GM21737 (cell line): ENCODE data around the gene ABHD17B.
A peak's percentile ranks its signal among the peaks of the same experiment; 100 is the strongest.
"Not testable (repeated sequence)": the region's sequence is repeated elsewhere in the genome, so short reads cannot be mapped to it uniquely, and the experiment has no call there.

Source experiments
- ATAC-seq: cut with Tn5 transposase; IDR thresholded peaks from one replicate; pipeline ENCODE4 v1.9.1; 2021; ENCODE audit warnings: mild to moderate bottlenecking, moderate library complexity; ENCODE audit not compliant: unreplicated experiment

Gene ABHD17B

DNA sequence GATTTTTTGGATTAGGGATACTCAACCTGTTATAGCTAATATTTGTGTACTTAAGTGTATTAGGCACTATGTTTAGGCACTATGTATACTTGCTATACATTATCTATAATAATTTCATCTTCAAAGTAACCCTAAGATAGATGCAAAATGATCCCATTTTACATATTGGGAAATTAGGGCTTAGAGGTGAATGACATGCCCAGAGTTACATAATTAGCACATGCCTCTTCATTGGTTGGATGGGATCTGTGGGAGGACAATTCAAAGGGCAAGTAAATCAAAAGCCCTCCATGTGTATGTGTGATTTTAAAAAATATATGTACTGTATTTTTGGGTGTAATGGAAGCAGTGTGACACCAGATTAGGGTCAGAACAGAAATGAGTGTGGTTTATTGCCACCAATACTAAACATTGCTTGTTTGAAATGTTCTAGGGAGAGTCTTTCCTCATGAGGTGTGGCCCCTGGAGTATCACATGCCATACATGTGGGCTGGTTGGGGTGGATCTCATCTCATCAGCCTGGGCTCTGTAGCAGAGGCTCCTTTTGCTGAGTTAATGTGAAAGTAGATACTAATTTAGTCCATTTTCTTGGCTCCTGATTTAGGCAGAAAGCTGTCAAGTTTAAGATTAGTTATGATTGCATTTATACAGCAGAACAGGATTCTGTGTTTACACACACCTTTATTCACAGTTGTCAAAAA is 6.0 kb upstream of the ABHD17B start:
- ATAC-seq, result no peak

DNA sequence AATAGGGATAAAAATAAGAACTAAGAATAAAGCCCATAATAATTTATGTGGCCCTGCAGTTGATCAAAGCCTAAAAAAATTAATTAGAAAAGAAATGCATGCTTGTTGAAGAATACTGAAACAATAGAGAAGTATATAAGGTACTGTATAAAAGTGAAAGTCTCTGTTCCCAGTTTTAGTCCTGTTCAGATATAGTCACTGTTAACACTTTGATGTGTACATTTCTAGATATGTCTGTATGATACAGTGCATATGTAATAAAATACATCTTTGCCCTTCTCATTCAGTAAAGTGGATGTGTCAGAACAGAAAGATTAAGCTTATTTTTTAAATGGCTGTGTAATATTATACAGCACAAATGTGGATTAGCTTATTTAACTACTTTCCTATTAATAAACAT is 4.5 kb upstream of the ABHD17B start:
- ATAC-seq, result no peak

GRCh38 chr9:71911908-71912335 is 929 bp upstream of the ABHD17B start:
- ATAC-seq, result no peak

DNA sequence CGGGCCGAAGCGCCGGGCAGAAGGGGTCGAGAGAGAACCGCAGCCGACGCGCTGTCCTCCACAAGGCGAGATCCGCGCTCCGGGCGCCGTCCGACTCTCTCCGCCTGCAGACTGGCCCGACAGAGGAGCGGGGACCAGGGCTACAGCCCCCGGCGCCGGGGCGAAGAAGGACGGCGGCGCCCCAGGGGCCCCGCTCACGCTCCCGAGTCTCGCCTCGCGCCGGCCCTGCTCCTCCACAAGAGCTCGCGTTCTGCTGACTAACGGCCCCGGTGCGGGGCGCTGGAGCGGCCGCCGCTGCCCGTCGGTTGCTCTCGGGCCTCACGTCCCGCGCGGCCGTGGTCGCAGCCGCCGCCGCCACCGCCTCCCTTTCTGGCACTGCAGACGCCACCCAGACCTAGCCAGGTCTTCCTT is 338 bp downstream of the ABHD17B start:
- ATAC-seq, result peak; percentile 11

- peak; percentile 22 for ATAC-seq
Observed at GRCh38 chr9:71909887-71910649, 925 bp downstream of the ABHD17B start.

DNA sequence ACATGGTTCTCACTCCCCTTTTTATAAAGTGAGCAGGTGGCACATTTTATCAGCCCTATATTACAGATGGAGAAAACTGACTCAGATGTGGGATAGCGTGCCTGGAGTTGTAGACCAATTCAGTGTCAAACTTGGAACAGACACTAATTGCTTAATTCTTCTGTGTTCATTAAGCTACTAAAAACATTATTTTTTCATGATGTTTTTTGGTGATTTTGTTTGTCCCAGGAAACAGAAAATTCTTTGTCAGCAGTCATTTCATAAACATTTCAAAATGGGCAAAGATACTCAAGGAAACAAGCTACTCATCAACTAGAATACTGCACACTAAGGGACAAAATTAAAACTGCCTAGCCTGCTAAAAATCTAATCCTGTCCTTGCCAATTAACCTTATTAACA is 2.2 kb downstream of the ABHD17B start:
- ATAC-seq, result no peak

DNA sequence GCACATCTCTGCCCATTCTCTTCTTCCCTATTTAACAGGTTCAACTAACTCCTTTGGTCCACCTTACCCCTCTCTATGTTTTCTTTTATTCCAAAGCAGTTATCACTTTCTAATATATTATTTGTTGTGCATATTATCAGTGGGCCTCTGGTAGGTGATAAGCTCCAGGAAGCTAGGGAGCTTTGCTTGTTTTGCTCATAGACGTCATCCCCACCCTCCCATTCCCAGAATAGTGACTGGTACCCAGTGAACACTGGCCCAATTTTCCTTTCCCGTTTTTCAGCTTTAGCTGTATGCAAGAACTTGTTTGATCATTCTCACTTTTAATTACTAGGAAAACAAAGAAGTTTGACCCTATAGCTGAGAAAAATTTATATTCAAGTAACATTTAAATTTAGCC is 6.9 kb downstream of the ABHD17B start:
- no peak for ATAC-seq

DNA sequence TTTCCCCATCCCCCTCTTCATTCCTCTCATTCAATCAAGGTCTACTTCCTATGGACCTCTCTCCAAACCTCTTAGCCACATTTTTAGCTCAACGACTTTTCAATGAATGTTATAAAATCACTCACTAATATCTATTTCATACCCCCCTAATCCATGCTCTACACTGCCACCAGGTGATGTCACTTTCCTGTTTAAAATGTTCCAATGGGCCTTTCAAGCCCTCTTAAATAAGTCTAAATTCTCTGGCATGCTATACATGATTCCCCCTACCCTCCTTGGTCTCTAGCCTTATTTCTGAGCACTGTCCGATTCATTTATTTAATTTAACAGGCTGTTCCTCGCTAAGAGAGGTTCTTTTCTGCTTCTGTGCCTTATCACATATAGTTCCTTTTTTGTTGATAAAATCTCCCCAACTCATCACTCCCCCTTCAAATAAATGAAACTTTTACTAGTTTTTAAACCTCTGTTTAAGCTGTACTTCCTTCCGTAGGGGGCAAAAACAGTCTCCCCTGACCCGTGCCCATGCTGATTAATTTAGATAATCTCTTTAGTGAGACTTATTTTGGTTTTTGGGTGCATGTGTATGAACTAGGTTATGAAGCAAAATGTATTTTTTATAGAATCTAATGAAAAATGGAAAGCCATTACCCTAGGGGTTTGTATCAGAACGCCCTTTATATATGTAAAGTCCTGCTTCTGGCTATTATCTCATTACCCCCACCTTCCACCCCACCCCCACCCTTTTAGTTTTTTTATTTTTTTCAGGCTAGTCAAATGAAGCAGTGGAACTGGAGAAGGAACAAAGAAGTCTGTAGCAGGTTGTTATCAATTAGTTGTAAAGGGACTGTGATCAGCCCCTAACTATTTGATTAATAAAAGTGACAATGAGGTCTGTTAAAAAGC is 9.0 kb downstream of the ABHD17B start:
- ATAC-seq, result no peak

- not testable (repeated sequence) for ATAC-seq
Observed at GRCh38 chr9:71898756-71899155, 12.2 kb downstream of the ABHD17B start.

GRCh38 chr9:71897577-71897976 is 13.4 kb downstream of the ABHD17B start:
- ATAC-seq, result peak; percentile 53

DNA sequence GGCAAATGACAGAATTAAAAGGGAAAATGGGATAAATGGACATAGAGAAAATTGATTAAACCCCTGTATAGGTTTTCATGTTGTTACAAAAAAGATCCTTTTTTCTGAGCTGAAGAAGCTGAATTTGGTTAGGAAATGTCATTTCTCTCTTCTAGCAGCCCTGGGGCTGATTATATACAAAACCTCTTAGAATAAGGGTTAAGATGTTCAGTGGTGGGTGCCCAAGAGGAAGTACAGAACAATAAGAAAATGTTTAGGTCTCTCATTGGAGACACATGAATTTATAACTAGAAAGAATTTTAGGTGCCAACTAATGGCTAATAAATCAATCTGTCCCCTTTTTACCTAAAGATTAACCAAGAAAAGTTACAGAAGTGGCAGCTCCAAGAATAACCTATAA is 14.2 kb downstream of the ABHD17B start:
- no peak for ATAC-seq

DNA sequence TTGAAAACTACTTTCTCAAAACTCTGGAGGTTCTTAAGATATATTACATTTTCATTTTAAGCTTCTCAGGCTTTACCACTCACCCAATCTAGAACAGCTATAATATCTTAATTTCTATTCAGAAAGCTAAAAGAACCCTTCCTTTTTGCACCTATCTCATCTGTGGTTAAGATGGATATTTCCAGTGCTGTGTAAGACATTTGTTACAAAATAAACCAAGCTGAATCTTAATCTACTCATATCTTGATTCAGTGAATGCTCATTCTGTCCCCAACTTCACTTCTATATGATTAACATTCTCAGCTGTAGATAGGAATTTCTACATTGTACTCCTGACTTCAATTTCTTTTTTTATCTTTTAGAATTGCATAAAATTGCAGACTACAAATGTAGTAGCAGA is 15.0 kb downstream of the ABHD17B start:
- ATAC-seq, result no peak

DNA sequence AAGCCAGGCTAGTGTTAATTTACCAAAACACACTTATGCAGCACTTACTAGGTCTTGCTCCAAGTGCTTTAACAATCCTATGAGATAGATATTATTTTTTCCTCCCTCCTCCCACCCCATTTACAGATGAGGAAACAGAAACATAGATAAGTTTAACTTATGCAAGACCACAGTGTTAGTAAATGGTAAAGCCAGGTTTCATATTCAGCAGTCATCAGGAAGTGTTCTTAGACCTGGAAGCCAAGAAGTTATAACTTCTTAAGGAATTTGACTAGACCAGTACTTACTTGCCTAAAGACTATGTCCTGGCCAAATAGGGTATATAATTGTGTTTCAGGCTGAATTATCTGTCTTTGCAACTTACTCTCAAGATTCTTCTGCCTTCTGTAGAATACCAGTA is 15.9 kb downstream of the ABHD17B start:
- ATAC-seq, result peak; percentile 40

- no peak for ATAC-seq
Observed at GRCh38 chr9:71891557-71892189, 19.3 kb downstream of the ABHD17B start.

DNA sequence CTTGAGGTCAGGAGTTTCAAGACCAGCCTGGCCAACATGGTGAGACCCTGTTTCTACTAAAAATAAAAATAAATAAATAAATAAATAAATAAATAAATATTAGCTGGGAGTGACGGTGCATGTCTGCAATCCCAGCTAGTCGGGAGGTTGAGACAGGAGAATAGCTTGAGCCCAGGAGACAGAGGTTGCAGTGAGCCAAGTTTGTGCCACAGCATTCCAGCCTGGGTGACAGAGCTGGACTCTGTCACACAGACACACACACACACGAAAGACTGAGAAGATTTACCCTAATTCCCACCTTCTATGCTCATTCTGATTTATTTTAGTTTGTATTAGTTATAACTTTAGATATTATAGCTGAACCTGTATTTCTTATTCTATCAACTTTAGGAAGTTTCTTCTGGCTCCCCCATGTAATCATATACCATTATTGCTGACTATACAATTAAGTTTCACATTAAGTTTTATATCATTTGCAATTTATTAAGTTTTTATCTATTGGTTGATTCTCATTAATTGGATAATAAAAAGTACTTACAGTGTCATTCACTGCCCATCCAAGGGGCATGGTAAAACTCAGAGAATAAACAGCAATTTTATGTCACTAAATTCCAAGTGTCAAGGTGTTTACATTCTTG is 20.8 kb downstream of the ABHD17B start:
- no peak for ATAC-seq

GRCh38 chr9:71887362-71887761 is 23.6 kb downstream of the ABHD17B start:
- ATAC-seq, result no peak

DNA sequence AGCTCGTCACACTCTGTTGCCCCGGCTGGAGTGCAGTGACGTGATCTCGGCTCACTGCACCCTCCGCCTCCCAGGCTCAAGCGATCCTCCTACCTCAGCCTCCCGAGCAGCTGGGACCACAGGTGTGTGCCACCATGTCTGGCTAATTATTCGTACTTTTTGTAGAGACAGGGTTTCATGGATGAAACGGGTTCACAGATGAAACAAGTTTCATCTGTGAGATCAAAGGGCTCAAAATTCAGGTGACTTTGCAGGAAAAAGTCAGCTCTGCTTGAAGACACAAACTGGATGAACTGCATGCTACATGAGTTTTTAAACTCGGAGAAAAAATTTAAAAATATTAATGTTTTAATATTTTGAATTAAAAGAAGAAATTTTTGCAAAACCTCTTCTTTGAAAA is 24.5 kb downstream of the ABHD17B start:
- no peak for ATAC-seq

GRCh38 chr9:71886015-71886414 is 25.0 kb downstream of the ABHD17B start:
- no peak for ATAC-seq

- no peak for ATAC-seq
Observed at GRCh38 chr9:71885467-71885866, 25.5 kb downstream of the ABHD17B start.

DNA sequence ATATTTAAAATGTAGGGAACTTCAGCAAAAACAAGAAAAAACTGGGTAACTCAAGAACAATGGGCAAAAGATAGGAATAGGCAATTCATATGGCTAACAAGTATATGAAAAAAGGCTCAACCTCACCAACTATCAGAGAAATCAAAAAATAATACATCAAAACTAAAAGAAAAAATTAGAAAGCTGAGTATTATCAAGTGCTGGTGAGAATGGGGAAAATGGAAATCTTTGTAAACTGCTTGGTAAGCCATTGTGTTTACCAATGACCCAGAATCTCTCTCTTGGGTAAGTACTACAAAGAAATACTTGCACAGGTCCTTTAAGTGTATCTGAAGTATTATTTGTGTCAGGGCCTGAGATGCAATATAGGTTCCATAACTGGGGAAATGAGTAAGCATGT is 27.0 kb downstream of the ABHD17B start:
- ATAC-seq, result no peak
